GM20000 (cell line): ENCODE measurements around the gene VGLL2.

Experiments used
- DNase-seq: peaks from one replicate; pipeline ENCODE4 v3.0.0; 2012; ENCODE audit warnings: low spot score
- TF ChIP-seq, protein P1 (sequence below): IDR thresholded peaks from 2 replicates; pipeline ENCODE4 v1.5.1; 2012; ENCODE audit warnings: mild to moderate bottlenecking, control low read depth; ENCODE audit errors: extremely low read depth, missing control alignments

The VGLL2 gene

DNA sequence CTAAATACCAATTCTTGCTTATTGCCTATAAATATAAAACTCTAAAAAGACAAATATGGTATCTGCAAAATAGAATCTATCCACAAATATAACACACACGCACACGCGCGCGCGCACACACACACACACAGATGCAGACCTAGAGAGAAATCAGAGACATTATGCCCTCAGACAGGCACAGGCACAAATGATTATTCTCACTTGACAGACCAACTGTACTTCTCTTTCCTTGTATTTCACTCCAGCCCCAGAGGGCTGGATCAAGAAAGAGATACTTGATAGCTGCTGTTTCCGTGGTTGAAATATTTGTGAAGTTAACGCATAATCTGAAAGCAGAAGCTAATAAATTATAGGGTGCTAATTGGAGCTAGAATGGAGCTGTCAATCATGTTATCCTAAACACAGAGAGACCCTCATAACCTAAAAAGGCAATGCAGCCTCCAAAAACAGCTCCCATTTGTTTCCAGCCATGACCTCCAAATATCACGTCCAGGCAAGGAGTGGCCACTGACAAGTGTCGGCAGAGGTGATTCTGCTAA is 11.5 kb downstream of the VGLL2 start:
- no peak for DNase-seq
- TF ChIP-seq, protein P1, sequence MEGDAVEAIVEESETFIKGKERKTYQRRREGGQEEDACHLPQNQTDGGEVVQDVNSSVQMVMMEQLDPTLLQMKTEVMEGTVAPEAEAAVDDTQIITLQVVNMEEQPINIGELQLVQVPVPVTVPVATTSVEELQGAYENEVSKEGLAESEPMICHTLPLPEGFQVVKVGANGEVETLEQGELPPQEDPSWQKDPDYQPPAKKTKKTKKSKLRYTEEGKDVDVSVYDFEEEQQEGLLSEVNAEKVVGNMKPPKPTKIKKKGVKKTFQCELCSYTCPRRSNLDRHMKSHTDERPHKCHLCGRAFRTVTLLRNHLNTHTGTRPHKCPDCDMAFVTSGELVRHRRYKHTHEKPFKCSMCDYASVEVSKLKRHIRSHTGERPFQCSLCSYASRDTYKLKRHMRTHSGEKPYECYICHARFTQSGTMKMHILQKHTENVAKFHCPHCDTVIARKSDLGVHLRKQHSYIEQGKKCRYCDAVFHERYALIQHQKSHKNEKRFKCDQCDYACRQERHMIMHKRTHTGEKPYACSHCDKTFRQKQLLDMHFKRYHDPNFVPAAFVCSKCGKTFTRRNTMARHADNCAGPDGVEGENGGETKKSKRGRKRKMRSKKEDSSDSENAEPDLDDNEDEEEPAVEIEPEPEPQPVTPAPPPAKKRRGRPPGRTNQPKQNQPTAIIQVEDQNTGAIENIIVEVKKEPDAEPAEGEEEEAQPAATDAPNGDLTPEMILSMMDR = no peak

DNA sequence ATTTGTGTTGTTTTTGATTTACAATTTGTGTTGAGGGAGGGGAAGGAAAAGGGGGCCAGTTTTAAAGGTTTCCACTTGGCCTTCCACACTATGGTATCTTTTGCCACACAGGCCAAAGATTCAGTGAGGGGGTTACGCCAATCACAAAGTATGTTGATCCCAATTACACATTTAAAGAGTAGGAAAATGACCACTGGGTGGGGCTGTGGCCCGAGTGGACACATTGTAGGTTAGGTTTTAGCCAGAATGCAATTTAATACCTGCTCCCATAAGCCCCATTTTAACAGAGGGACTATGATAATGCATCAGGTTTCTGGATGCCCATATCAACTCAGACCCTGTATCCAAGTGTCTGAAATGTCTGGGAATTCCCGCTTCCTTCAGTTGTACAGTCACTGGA is 15.6 kb downstream of the VGLL2 start:
- TF ChIP-seq, protein P1 = no peak
- no peak for DNase-seq

DNA sequence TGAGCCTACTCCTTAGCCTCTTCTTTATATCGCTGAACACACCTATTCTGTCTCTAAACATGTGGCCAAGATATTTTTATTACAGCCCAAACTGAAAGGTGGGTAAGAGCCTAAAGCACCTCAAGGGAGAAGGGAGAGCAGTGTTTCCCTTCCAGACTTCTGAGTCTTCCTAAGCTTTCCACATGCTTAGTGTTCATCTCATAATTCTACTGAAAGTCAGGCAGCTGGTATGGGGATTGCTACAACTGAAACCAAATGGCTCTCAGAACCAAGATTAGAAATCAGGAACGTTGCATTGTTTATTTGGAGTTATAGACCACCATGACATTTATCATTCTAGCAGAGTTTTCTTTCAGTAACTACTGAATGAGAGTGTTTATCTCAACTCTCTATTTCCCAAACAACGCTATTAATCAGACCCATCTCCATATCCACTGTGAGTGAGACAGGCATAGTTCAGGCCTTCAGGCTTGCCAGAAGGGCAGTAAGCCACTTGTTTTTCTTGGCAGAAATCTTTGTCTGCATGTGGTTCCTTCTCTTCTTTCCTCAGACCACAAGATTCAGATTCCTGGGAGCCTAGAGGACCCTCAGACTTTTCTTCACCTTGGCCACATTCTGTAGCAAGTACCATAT is 22.8 kb downstream of the VGLL2 start:
- TF ChIP-seq, protein P1 = no peak
- no peak for DNase-seq

DNA sequence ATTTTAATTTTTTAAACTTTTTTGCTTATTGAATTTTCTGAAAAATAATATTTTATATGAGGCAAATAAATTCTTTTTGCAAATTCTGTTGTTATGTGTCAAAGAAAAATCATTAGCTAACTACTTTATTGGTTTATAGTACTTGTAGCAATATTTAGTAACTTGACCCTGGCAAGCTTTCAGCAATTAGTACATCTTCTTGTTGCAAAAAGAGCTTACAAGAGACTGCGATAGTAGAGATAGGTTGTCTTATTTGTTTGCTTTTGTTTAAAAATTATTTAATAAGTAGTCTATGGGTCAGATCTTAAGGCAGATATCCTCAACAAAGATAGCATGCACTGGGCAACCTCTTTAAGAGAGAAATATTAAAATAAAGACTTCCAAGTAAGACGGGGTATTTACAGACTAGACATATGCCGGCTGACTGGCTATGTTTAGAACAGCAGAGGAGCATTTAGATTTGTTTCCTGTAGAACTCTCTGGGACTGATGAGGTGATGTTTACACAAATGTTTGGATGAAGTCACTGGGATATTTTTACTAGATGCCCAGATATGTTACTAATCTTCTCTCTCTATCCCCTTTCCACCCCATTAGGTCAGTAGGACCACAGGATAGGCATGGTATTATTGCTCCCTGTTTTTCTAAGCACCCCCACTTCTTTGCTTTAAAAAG is 25.0 kb downstream of the VGLL2 start:
- TF ChIP-seq, protein P1 = no peak
- DNase-seq = no peak

DNA sequence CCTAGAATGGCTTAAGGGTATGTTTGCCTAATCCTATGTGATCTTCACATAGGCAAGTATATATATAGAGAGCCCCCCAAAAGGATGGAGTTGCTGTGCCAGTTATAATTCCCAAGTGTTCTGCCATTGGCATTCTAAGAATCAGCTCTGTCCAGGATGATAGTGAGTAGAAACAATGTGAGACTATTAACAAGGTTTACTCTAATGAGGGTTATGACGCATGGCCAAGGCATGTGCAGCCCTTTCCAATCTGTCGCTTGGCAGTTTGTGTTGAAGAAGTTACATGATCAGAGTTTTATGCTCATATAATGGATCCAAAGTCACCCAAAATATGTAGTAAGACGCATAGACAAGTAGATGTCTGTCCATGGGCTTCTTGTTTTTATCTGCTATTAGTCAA is 33.6 kb downstream of the VGLL2 start:
- DNase-seq = no peak
- TF ChIP-seq, protein P1 = no peak

DNA sequence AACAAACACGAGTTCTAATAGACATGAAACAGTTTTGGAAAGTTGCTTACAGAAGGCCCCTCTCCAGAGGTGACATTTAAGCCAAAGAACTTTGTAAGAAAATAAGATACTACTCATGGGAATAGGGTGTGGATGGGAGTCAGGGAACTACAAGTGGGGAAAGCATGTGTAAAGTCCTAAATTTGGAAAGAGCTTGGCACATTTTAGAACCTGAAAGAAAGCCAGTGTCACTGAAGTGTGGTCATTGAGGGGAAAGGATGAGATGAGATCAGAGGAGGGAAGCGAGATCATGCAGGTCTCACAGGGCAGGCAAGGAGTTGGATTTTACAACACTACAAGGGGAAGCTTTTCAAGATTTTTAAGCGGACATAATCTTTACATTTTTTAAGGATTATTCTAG is 38.0 kb downstream of the VGLL2 start:
- TF ChIP-seq, protein P1 = no peak
- no peak for DNase-seq

DNA sequence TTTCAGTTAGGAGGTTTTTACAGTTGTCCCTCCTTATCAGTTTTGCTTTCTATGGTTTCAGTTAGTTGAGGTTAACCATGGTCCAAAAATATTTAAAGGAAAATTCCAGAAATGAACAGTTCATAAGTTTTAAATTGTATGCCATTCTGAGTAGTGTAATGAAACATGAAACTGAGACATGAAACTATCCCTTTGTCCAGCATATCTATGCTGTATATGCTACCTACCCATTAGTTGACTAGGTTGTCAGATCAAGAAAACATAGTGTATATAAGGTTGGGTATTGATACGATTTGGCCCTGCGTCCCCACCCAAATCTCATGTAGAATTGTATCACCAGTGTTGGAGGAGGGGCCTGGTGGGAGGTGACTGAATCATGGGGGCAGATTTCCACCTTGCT is 39.1 kb downstream of the VGLL2 start:
- TF ChIP-seq, protein P1 = no peak
- DNase-seq = no peak
